Measurements from ENCODE around the gene HYLS1.

The HYLS1 gene

GRCh38 chr11:125923633-125924032 is 36.2 kb downstream of the HYLS1 start:
- no peak for TF ChIP-seq CTCF (IDR thresholded peaks at IDR 0.05; ENCODE audit: insufficient read depth, low read length, poor library complexity, severe bottlenecking)
- no peaks in the 10 kb centered on the region for H3K36me3 ChIP-seq (ENCODE audit: control insufficient read depth, insufficient read depth, low read length)
- peaks cover 1% of the 10 kb centered on the region for H3K27me3 ChIP-seq (replicated peaks; ENCODE audit: control insufficient read depth, insufficient read depth, low read length)
- no peak overlapping the region for H3K4me3 ChIP-seq (replicated peaks; ENCODE audit: low read depth, low read length)
- no peak for DNase-seq (ENCODE audit: extremely low read depth, insufficient read length)

GRCh38 chr11:125924384-125925007 is 37.0 kb downstream of the HYLS1 start:
- no peak for TF ChIP-seq CTCF (IDR thresholded peaks at IDR 0.05; ENCODE audit: insufficient read depth, low read length, poor library complexity, severe bottlenecking)
- no peak for DNase-seq (ENCODE audit: extremely low read depth, insufficient read length)
- peaks cover 1% of the 10 kb centered on the region for H3K27me3 ChIP-seq (replicated peaks; ENCODE audit: control insufficient read depth, insufficient read depth, low read length)
- no peak overlapping the region for H3K4me3 ChIP-seq (replicated peaks; ENCODE audit: low read depth, low read length)
- H3K36me3 ChIP-seq (ENCODE audit: control insufficient read depth, insufficient read depth, low read length): no peaks in the 10 kb centered on the region

GRCh38 chr11:125925247-125925740 is 37.8 kb downstream of the HYLS1 start:
- Histone ChIP-seq H3K4me3 (replicated peaks; ENCODE audit: low read depth, low read length) (no peak overlapping the region), H3K27me3 (replicated peaks; ENCODE audit: control insufficient read depth, insufficient read depth, low read length) (peaks cover 1% of the 10 kb centered on the region), H3K36me3 (ENCODE audit: control insufficient read depth, insufficient read depth, low read length) (no peaks in the 10 kb centered on the region)
- DNase-seq (ENCODE audit: extremely low read depth, insufficient read length): no peak
- TF ChIP-seq CTCF (IDR thresholded peaks at IDR 0.05; ENCODE audit: insufficient read depth, low read length, poor library complexity, severe bottlenecking): no peak

GRCh38 chr11:125925804-125926203 is 38.3 kb downstream of the HYLS1 start:
- TF ChIP-seq CTCF (IDR thresholded peaks at IDR 0.05; ENCODE audit: insufficient read depth, low read length, poor library complexity, severe bottlenecking): no peak
- H3K27me3 ChIP-seq (replicated peaks; ENCODE audit: control insufficient read depth, insufficient read depth, low read length): peaks cover 1% of the 10 kb centered on the region
- no peak for DNase-seq (ENCODE audit: extremely low read depth, insufficient read length)
- H3K36me3 ChIP-seq (ENCODE audit: control insufficient read depth, insufficient read depth, low read length): no peaks in the 10 kb centered on the region
- H3K4me3 ChIP-seq (replicated peaks; ENCODE audit: low read depth, low read length): no peak overlapping the region

GRCh38 chr11:125926682-125927081 is 39.2 kb downstream of the HYLS1 start:
- no peak for TF ChIP-seq CTCF (IDR thresholded peaks at IDR 0.05; ENCODE audit: insufficient read depth, low read length, poor library complexity, severe bottlenecking)
- DNase-seq (ENCODE audit: extremely low read depth, insufficient read length): no peak
- H3K27me3 ChIP-seq (replicated peaks; ENCODE audit: control insufficient read depth, insufficient read depth, low read length): peaks cover 1% of the 10 kb centered on the region
- H3K4me3 ChIP-seq (replicated peaks; ENCODE audit: low read depth, low read length): no peak overlapping the region
- H3K36me3 ChIP-seq (ENCODE audit: control insufficient read depth, insufficient read depth, low read length): no peaks in the 10 kb centered on the region
